ENCODE results near the gene PACRG.

Gene PACRG

GRCh38 chr6:163218361-163218894 is 490.7 kb downstream of the PACRG start:
- DNase-seq, result no peak

GRCh38 chr6:163226181-163226835 is 498.5 kb downstream of the PACRG start:
- DNase-seq, result no peak

DNA sequence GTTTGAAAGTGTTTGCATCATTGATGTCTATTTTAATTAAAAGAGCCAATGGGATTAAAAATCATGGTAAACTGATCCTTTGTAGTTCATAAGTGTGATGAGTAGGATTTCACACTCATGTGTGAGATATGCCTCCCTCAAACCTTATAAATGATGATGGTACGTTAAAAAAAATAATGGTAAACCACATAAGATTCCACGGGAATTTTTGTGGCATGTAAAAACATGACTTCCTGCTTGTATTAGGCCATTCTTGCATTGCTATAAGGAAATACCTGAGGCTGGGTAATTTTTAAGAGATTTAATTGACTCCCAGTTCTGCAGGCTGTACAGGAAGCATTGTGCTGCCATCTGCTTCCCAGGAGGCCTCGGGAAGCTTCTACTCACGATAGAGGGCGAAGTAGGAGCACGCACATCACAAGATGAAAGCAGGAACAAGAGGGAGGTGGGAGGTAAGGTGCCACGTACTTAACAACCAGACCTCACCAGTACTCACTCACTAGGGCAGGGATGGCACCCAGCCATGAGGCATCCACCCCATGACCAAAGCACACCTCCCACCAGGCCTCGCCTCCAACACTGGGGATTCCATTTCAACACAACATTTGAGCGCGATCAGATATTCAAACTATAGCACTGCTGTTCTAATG is 499.2 kb downstream of the PACRG start:
- no peak for DNase-seq

DNA sequence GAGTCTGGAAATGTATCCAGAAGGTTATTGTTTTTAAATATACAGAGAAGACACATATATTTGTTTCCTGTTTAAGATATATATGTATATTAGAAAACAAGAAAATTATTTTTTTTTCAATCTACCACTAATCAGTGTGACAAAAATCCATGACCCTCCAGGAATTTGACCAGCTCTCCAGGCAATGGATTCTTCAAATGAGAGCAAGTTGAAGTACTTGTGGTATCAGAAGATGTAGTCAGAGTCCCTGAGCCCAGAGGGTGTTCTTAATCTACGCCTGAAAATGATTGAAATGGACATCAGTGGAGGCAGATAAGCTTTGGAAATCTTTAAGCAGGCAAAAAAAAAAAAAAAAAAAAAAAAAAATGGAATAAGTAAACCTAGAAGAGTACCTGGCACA is 500.3 kb downstream of the PACRG start:
- no peak for DNase-seq

DNA sequence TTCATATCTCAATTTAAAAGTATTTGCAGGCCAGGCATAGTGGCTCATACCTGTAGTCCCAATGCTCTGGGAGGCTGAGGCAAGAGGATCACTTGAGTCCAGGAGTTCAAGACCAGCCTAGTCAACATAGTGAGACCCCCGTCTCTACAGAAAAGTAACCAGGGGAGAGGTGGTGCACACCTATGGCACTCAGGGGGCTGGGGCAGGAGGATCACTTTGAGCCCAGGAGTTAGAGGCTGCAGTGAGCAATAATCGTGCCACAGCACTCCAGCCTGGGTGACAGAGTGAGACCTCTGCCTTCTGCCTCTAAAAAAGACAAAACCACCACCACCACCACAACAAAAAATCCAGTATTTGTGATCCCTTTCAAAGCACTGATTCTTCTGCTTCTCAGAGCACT is 501.3 kb downstream of the PACRG start:
- no peak for DNase-seq

DNA sequence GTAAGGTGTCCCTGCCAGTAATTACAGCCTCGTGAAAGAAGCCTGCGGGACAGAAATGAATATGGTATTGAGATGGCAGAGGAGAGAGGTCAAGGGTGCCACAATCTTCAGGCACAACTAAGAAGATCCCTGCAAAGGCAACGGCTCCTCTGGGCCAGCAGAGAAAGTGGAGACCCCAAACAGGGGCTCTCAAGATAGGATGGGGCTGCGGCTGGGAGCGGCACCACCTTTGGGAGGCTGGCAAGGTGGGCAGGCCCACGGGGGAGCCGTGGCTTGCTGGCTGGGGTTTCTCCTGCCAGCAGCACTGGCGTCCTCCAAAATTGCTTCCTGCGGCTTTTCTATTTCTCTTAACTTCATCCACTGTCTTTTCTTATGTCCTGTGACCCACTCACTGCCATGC is 503.1 kb downstream of the PACRG start:
- no peak for DNase-seq

DNA sequence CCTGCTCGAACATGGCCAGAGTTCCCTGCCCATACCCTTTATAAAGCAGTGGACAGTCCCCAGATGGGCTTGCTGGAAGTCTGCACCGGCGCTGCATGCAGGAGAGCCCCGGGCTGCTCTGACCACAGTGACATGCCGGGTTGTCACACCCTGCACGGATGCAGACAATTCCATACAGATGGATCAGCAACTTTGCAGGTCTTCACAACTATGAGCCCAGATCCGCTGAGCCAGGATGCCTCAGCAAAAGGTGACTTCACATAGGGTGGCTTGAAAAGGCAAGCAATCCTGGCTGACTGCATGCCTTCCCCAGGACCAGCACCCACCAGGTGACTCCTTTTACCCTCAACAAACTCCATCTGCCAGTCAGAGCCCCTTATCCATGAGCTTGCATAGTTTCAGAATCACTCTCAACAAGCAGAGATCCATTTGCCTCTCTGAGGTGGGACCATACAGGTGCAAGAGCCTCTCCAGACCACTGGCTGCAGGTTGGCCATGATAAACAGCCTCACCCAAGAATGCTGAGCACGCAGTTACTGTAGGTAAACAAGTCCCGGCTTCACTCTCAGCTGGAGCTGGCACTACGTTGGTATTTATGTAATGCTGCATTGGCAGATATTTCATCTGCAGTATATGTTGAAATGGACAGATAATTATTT is 503.7 kb downstream of the PACRG start:
- DNase-seq, result no peak

GRCh38 chr6:163232015-163232523 is 504.3 kb downstream of the PACRG start:
- no peak for DNase-seq

GRCh38 chr6:163232649-163233048 is 504.9 kb downstream of the PACRG start:
- DNase-seq, result no peak

- no peak for DNase-seq
Observed at GRCh38 chr6:163237110-163237509, 509.3 kb downstream of the PACRG start.

GRCh38 chr6:163239572-163240340 is 512.0 kb downstream of the PACRG start:
- DNase-seq, result no peak

GRCh38 chr6:163240556-163240955 is 512.8 kb downstream of the PACRG start:
- no peak for DNase-seq

DNA sequence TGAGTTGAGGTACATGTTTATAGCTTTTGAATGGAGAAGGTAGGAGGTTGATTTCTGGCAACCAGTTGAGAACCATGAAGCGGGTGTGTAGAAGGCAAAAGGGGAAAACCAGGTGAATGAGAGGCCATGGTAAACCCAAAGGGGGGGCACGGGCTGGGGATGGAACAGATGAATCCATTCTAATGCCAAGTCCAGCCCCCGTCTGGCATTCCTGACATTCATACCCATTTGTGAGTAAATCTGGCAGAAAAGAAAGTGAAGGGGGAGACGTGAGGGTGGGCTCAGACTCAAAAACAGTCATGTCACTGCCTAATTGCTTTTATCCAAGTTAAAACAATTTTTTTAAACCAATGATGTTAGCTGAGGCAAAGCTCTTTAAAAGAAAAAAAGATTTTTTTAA is 513.9 kb downstream of the PACRG start:
- DNase-seq, result no peak

GRCh38 chr6:163243083-163243482 is 515.3 kb downstream of the PACRG start:
- DNase-seq, result no peak

DNA sequence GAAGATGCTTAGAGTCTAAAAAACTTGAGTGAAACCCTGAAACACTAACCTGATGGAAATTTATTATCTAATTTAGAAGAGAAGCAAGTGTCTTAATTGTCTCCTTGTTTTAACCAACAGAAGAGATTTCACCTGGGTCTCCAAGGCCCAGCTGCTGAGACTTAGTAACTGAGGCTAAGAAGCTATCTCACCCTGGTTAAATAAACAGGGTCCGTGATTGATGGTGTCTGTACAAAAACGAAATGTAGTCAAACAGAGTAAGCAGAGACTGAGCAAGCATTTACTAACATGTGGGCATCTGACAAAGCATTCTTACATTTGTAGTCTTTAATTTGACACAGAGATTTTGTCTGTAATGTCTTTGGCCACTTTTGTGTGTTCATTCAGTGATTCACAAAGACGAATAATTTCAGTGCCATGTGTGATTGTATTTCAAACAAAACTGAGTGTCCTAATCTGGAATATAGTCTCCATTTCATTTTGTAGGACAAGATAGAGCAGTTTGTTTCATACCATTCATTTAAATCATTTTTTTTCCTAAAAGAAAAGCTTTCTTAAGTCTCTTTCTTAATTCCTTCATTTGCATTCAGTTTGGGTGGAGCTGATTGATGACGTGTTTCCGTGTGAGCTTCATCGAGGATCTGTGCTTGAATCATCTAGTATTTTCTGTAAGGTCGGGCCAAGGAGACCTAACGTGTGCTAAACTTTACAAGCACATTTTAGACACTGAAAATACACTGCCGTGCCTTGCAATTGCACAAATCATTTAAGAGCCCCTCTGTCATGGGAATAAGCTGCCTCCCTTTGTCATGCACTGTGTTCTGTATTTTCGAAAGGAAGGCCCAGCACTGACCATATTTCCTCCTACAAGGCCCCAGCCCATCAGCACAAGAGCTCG is 516.2 kb downstream of the PACRG start:
- no peak for DNase-seq

GRCh38 chr6:163248051-163248450 is 520.3 kb downstream of the PACRG start:
- DNase-seq, result no peak

GRCh38 chr6:163249651-163250101 is 521.9 kb downstream of the PACRG start:
- DNase-seq, result no peak

DNA sequence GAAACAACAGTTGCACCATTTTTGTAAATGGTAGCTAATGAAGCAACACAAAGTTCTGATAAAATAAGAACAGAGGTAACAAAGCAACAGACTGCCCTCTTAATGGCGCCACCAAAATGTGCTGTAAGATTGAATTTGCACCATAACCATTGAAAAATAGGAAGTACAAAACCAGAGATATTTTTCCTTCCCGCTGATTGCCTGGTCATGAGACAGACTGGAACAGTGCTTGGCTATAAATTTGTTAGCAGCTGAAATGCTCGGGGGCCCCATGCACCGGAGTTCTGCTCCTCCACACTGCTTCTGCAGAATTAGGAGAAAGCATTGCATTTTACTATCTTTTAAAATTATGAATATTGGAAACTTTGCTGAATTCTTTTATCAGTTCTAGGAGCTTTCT is 522.3 kb downstream of the PACRG start:
- DNase-seq, result no peak

GRCh38 chr6:163252061-163252591 is 524.4 kb downstream of the PACRG start:
- no peak for DNase-seq

GRCh38 chr6:163253556-163254213 is 525.9 kb downstream of the PACRG start:
- no peak for DNase-seq

- no peak for DNase-seq
Observed at GRCh38 chr6:163254341-163254835, 526.6 kb downstream of the PACRG start.
